ENCODE measurements around the gene EIF1AX.

DNA sequence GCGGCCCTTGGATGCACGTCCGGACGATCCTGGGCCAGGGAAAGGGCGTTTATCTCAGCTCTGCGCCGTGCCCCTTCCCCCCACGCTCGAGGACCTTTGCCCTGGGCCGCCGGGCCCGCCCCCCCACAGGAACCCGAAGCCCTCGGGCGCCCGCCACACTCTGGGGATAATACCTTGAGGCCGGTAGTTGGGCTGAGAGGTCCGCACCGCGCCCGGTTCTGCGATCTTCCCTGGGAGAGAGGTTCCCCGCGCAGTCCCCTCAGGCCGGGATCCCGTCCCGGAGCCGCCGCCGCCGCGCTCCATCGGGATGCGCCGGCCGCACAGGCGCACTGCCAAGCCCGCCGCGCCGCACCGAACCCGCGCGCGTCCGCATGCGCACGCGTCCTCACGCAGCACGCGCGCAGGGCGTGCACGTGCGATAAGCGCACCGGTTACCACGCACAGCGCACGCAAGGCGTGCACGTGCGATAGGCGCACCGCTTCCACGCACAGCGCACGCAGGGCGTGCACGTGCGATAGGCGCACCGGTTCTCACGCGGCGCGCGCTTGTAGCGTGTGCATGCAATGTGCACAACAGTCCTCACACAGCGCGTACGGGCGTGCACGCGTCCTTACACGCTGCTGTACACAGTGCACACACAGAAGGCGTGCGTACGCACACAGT is 24.9 kb downstream of the EIF1AX start, which contains the start of gene MAP7D2:
- TF ChIP-seq, protein P1, sequence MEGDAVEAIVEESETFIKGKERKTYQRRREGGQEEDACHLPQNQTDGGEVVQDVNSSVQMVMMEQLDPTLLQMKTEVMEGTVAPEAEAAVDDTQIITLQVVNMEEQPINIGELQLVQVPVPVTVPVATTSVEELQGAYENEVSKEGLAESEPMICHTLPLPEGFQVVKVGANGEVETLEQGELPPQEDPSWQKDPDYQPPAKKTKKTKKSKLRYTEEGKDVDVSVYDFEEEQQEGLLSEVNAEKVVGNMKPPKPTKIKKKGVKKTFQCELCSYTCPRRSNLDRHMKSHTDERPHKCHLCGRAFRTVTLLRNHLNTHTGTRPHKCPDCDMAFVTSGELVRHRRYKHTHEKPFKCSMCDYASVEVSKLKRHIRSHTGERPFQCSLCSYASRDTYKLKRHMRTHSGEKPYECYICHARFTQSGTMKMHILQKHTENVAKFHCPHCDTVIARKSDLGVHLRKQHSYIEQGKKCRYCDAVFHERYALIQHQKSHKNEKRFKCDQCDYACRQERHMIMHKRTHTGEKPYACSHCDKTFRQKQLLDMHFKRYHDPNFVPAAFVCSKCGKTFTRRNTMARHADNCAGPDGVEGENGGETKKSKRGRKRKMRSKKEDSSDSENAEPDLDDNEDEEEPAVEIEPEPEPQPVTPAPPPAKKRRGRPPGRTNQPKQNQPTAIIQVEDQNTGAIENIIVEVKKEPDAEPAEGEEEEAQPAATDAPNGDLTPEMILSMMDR (IDR thresholded peaks at IDR 0.05; ENCODE audit: insufficient read depth, low read depth, low read length) = no peak
- TF ChIP-seq EZH2 (IDR thresholded peaks at IDR 0.05; ENCODE audit: insufficient read depth, low read length) = no peak
